ENCODE measurements around the gene CYB5R2. TPM values are rescaled to one million over a fixed set of nuclear protein-coding genes. Genes with fewer than 3 reads are reported as not detected.

CYB5R2 gene
- 1 to 10 TPM; 7.4 to 7.5 TPM for total RNA-seq

DNA sequence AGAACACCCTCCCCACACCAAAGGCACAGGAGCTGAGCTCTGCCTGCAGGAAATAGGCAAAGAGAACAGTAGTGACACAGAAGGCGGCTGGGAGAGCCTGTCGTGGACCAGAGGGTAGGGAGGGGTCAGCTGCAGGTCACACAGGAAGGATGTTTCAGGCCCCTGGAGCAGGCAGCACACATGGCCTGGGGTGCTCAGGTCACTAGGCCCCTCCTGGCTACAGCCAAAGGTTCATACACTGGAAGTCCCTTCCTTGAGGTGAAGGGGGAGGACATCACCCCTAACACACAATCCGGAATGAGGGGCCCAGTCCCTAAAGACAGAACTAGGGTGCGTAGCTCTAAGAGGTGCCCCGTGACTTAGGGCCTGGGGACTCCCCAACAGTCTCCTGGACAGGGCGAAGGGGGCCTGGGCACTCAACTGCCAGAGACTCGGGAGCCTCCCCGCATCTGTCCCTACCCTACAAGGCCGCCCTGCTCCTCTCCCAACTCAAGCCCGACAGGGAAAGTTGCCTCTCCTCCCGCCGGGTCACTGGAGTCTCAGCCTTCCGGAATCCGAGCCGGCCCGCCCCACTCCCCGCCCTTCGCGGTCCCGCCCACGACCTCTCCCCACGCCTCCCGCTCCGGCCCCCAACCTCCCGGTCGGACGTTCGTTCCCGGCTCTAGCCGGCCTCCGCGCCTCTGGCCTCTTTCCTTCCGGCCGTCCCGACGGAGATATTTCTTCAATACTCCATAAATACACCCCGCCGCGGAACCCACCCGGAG is at the start of gene CYB5R2:
CYB5R2 (minus strand) TSS at position 541 of the 764 bp plus-strand sequence. CDS start 675 bp downstream, outside the sequence.
- Histone ChIP-seq H3K36me3 (no peaks in the 10 kb centered on the region), H3K9me3 (no peaks in the 10 kb centered on the region), H3K27me3 (no peaks in the 10 kb centered on the region), H3K4me3 (peak within 1 kb of the TSS; percentile 79), H3K9ac (ENCODE audit: low read depth in 2 of 2, low read length in 2 of 2) (peak within 1 kb of the TSS; percentile 68 to 72), H3K27ac (peak within 1 kb of the TSS; percentile 65), H3K4me1 (peaks cover 4% of the 10 kb centered on the region)
- TF ChIP-seq, protein P1, sequence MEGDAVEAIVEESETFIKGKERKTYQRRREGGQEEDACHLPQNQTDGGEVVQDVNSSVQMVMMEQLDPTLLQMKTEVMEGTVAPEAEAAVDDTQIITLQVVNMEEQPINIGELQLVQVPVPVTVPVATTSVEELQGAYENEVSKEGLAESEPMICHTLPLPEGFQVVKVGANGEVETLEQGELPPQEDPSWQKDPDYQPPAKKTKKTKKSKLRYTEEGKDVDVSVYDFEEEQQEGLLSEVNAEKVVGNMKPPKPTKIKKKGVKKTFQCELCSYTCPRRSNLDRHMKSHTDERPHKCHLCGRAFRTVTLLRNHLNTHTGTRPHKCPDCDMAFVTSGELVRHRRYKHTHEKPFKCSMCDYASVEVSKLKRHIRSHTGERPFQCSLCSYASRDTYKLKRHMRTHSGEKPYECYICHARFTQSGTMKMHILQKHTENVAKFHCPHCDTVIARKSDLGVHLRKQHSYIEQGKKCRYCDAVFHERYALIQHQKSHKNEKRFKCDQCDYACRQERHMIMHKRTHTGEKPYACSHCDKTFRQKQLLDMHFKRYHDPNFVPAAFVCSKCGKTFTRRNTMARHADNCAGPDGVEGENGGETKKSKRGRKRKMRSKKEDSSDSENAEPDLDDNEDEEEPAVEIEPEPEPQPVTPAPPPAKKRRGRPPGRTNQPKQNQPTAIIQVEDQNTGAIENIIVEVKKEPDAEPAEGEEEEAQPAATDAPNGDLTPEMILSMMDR (IDR thresholded peaks at IDR 0.05), result no peak
- DNase-seq, result peak; percentile 85
- intact Hi-C loops (cut with DNase I), result no loop called here

DNA sequence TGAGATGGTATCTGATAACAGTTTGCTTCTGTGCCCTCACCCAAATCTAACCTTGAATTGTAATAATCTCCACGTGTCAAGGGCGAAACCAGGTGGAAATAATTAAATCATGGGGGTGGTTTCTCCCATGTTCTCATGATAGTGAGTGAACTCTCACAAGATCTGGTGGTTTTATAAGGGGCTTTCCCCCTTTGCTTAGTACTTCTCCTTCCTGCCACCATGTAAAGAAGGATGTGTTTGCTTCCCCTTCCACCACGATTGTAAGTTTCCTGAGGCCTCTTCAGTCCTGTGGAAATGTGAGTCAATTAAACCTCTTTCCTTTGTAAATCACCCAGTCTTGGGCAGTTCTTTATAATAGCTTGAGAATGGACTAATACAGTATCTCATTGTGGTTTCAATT is 41.5 kb upstream of the CYB5R2 start:
- no peaks in the 10 kb centered on the region for H3K4me1 ChIP-seq
- intact Hi-C loops (cut with DNase I), result no loop called here
- no peaks in the 10 kb centered on the region for H3K9me3 ChIP-seq
- TF ChIP-seq, protein P1 (IDR thresholded peaks at IDR 0.05), result no peak
- H3K36me3 ChIP-seq, result no peaks in the 10 kb centered on the region
- no peaks in the 10 kb centered on the region for H3K27me3 ChIP-seq
- no peak overlapping the region for H3K9ac ChIP-seq (ENCODE audit: low read depth in 2 of 2, low read length in 2 of 2)
- no peak overlapping the region for H3K27ac ChIP-seq
- DNase-seq, result no peak
- no peak overlapping the region for H3K4me3 ChIP-seq

DNA sequence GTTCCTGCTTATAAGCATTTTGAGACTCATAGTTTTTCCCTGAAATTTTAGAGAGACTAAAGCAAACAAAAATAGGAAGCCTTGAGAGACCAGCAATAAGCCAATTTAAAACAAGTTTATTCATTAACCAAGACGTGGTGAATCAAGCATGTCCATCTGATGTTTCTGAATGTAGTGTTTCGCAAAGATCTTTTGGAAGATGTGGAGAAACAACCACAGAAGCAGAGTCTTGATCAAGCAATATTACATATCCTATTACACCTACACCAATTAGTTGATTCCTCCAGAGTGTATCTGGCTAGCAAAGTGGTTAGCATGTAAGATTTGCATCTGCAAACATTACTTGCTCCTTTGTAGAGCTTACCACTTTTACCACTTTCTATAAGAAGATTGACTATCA is 33.1 kb upstream of the CYB5R2 start, which contains the start of gene OVCH2:
OVCH2 (minus strand) TSS at position 101 of the 400 bp plus-strand sequence; CDS start at position 18, 83 bp downstream.
- no peaks in the 10 kb centered on the region for H3K9me3 ChIP-seq
- no peaks in the 10 kb centered on the region for H3K36me3 ChIP-seq
- H3K4me1 ChIP-seq, result no peaks in the 10 kb centered on the region
- no peak within 1 kb of the TSS for H3K4me3 ChIP-seq
- intact Hi-C loops (cut with DNase I), result no loop called here
- TF ChIP-seq, protein P1 (IDR thresholded peaks at IDR 0.05), result no peak
- H3K27me3 ChIP-seq, result no peaks in the 10 kb centered on the region
- no peak for DNase-seq
- no peak within 1 kb of the TSS for H3K27ac ChIP-seq
- H3K9ac ChIP-seq (ENCODE audit: low read depth in 2 of 2, low read length in 2 of 2), result no peak within 1 kb of the TSS

DNA sequence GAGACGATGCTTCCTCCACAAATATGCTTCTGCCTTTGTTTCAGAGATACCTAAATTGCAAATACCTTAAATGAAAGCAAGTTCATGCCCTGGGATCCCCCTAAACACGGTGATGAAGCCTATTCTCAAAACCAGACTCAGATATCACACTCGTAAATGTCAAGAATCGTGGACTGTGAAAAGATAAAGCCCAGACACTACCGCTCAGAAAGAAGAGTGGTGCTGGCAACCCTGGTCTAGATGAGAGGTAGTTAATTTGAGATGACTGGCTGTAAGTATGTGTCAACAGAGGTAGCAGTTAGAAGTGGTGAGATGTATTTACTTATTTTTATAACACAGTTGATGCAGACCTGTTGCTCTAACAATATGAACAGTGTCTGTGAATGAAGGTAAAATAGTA is 30.4 kb upstream of the CYB5R2 start:
- DNase-seq, result no peak
- Histone ChIP-seq H3K9me3 (no peaks in the 10 kb centered on the region), H3K27me3 (no peaks in the 10 kb centered on the region), H3K27ac (no peak overlapping the region), H3K4me3 (no peak overlapping the region), H3K36me3 (no peaks in the 10 kb centered on the region), H3K4me1 (no peaks in the 10 kb centered on the region), H3K9ac (ENCODE audit: low read depth in 2 of 2, low read length in 2 of 2) (no peak overlapping the region)
- intact Hi-C loops (cut with DNase I), result no loop called here
- TF ChIP-seq, protein P1 (IDR thresholded peaks at IDR 0.05), result no peak

DNA sequence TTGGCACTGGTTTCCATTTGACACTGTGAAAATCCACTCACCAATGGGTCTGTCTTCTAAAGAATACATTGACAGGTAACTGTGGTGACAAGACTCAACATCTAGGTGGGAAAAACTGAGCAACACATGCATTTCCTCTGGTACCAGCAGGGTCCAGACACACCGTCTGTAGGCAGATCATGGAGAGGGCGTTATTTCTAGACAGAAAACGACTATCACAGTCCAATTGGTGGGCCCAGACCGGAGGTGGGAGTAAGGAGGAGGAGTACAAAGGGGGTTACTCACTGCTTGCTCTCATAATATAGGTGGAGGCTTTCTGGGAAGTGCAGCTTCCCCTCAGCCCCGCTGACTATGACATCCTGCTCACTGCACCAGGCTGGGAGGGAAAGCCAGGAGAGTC is 23.1 kb upstream of the CYB5R2 start:
- DNase-seq, result no peak
- Histone ChIP-seq H3K27me3 (no peaks in the 10 kb centered on the region), H3K27ac (no peak overlapping the region), H3K4me1 (no peaks in the 10 kb centered on the region), H3K9ac (ENCODE audit: low read depth in 2 of 2, low read length in 2 of 2) (no peak overlapping the region), H3K9me3 (no peaks in the 10 kb centered on the region), H3K36me3 (no peaks in the 10 kb centered on the region), H3K4me3 (no peak overlapping the region)
- TF ChIP-seq, protein P1 (IDR thresholded peaks at IDR 0.05), result no peak
- intact Hi-C loops (cut with DNase I), result loop anchor here (10.0 kb wide), 2 partner anchors 252 to 342 kb away; no protein-coding TSS in a partner anchor

All from colonic mucosa (tissue), 4 donors.